Breast epithelium (tissue), 3 donors: ENCODE measurements around the gene RHAG.

Experiments
- CTCF ChIP-seq, 3 donors: fragments of 450-650 bp; IDR thresholded peaks; one replicate each; pipeline ENCODE4 v1.5.1; 2016 to 2017; ENCODE audit warnings: antibody characterized with exemption in 3 of 3, mild to moderate bottlenecking in 3 of 3, moderate library complexity in 3 of 3
- POLR2A ChIP-seq: fragments of 450-650 bp; IDR thresholded peaks from one replicate; pipeline ENCODE4 v1.6.1; 2016; ENCODE audit warnings: antibody characterized with exemption, mild to moderate bottlenecking, moderate library complexity
- POLR2AphosphoS5 ChIP-seq, 3 donors: sonication (generic); formaldehyde crosslinking; IDR thresholded peaks; one replicate each; pipeline ENCODE4 v1.6.1; 2017; ENCODE audit warnings: antibody characterized with exemption in 3 of 3

GRCh38 chr6:49646942-49647341, 10.3 kb upstream of the RHAG start:
- TF ChIP-seq CTCF (IDR thresholded peaks at IDR 0.05), result no peak
- TF ChIP-seq POLR2A, result no peak
- no peak for TF ChIP-seq POLR2AphosphoS5 (IDR thresholded peaks at IDR 0.05)
